ENCODE results near the gene BCL2L2.

- TF ChIP-seq CTCF (IDR thresholded peaks at IDR 0.05) (no peak), POLR2A (IDR thresholded peaks at IDR 0.05) (no peak)
These were observed 48.4 kb downstream of the BCL2L2 start for GRCh38 chr14:23354990-23355389.

Measured in right lobe of liver (tissue), 4 donors.